ENCODE data around the gene GRAP.
"Not testable (repeated sequence)": the region's sequence is repeated elsewhere in the genome, so short reads cannot be mapped to it uniquely, and the experiment has no call there.

GRCh38 chr17:19063326-19063956 lies 16.7 kb upstream of the GRAP start:
- TF ChIP-seq, protein P1, sequence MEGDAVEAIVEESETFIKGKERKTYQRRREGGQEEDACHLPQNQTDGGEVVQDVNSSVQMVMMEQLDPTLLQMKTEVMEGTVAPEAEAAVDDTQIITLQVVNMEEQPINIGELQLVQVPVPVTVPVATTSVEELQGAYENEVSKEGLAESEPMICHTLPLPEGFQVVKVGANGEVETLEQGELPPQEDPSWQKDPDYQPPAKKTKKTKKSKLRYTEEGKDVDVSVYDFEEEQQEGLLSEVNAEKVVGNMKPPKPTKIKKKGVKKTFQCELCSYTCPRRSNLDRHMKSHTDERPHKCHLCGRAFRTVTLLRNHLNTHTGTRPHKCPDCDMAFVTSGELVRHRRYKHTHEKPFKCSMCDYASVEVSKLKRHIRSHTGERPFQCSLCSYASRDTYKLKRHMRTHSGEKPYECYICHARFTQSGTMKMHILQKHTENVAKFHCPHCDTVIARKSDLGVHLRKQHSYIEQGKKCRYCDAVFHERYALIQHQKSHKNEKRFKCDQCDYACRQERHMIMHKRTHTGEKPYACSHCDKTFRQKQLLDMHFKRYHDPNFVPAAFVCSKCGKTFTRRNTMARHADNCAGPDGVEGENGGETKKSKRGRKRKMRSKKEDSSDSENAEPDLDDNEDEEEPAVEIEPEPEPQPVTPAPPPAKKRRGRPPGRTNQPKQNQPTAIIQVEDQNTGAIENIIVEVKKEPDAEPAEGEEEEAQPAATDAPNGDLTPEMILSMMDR (IDR thresholded peaks at IDR 0.05), result not testable (repeated sequence)
- TF ChIP-seq POLR2A (IDR thresholded peaks at IDR 0.05), result not testable (repeated sequence)
